22Rv1 (cell line): ENCODE results near the gene ART3.

ENCODE experiments used
- ZFX ChIP-seq: fragments of 450-650 bp; IDR thresholded peaks from 2 replicates; pipeline ENCODE4 v1.6.1; 2017; ENCODE audit warnings: antibody characterized with exemption, borderline replicate concordance
- TF ChIP-seq, protein P1 (sequence below): fragments of 450-650 bp; IDR thresholded peaks from 2 replicates; pipeline ENCODE4 v1.5.1; 2017; ENCODE audit warnings: mild to moderate bottlenecking

GRCh38 chr4:76029300-76029699, 45.2 kb upstream of the ART3 start:
- TF ChIP-seq, protein P1, sequence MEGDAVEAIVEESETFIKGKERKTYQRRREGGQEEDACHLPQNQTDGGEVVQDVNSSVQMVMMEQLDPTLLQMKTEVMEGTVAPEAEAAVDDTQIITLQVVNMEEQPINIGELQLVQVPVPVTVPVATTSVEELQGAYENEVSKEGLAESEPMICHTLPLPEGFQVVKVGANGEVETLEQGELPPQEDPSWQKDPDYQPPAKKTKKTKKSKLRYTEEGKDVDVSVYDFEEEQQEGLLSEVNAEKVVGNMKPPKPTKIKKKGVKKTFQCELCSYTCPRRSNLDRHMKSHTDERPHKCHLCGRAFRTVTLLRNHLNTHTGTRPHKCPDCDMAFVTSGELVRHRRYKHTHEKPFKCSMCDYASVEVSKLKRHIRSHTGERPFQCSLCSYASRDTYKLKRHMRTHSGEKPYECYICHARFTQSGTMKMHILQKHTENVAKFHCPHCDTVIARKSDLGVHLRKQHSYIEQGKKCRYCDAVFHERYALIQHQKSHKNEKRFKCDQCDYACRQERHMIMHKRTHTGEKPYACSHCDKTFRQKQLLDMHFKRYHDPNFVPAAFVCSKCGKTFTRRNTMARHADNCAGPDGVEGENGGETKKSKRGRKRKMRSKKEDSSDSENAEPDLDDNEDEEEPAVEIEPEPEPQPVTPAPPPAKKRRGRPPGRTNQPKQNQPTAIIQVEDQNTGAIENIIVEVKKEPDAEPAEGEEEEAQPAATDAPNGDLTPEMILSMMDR, result no peak
- TF ChIP-seq ZFX, result no peak
